ENCODE results near the gene TLE2.

Gene TLE2

GRCh38 chr19:2976609-2977000 is 52.5 kb downstream of the TLE2 start:
- TF ChIP-seq CTCF (IDR thresholded peaks at IDR 0.05; ENCODE audit: insufficient read depth, low read length, poor library complexity, severe bottlenecking) (no peak), EZH2phosphoT487 (conservative IDR thresholded peaks at IDR 0.05; ENCODE audit: low read length) (no peak)
- H3K27me3 ChIP-seq (ENCODE audit: low read length), result no peaks in the 10 kb centered on the region
- H3F3A ChIP-seq (ENCODE audit: insufficient read depth), result no peaks in the 10 kb centered on the region
- H3K9me3 ChIP-seq (ENCODE audit: insufficient read depth, low read length), result no peaks in the 10 kb centered on the region
- no peak overlapping the region for H3K4me3 ChIP-seq (ENCODE audit: insufficient read depth, low read length, poor library complexity, severe bottlenecking)
- no peak overlapping the region for H3K27ac ChIP-seq (ENCODE audit: low read depth, low read length)
- H3K36me3 ChIP-seq (ENCODE audit: low read length), result no peaks in the 10 kb centered on the region
- H3K4me2 ChIP-seq (ENCODE audit: low read depth, low read length, poor library complexity, severe bottlenecking), result no peak overlapping the region
- H2AFZ ChIP-seq (ENCODE audit: low read depth, low read length, severe bottlenecking), result no peak overlapping the region
- no peaks in the 10 kb centered on the region for H4K20me1 ChIP-seq (ENCODE audit: low read depth, low read length)
- no peak overlapping the region for H3K9ac ChIP-seq (ENCODE audit: low read length)
- no peaks in the 10 kb centered on the region for H3K79me2 ChIP-seq (ENCODE audit: insufficient read depth, low read length)
- H3K9me2 ChIP-seq (replicated peaks; ENCODE audit: insufficient read depth, low read length), result no peaks in the 10 kb centered on the region

DNA sequence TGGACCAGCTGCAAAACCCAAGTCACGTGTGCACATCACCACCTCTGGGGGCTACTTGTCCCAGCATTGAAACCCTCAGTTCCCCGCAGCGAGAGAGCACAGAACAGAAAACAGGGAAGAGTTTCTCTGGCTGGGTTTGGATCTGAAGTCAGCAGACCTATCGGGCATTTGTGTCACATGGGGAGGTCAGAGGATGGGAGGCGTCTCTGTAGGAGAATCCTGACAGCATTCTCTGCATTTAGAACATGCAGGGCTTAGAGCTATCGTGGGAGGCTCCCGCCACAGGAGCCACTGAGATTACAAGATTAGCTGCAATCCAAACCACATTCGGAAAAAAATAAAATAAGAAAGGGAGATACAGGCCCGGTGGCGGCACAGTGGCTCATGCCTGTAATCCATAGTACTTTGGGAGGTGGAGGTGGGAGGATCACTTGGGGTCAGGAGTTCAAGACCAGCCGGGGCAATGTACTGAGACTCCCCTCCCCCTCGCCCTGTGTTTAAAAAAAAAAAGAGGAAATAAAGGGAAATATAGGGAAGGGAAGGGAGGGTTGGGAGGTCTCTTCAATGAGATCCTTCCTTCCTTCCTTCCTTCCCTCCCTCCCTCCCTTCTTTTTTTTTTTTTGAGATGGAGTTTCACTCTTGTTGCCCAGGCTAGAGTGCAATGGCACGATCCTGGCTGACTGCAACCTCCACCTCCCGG is 54.6 kb downstream of the TLE2 start:
- no peaks in the 10 kb centered on the region for H3K27me3 ChIP-seq (ENCODE audit: low read length)
- no peaks in the 10 kb centered on the region for H3F3A ChIP-seq (ENCODE audit: insufficient read depth)
- H3K27ac ChIP-seq (ENCODE audit: low read depth, low read length), result no peak overlapping the region
- no peaks in the 10 kb centered on the region for H3K9me2 ChIP-seq (replicated peaks; ENCODE audit: insufficient read depth, low read length)
- no peak for TF ChIP-seq CTCF (IDR thresholded peaks at IDR 0.05; ENCODE audit: insufficient read depth, low read length, poor library complexity, severe bottlenecking)
- no peak for TF ChIP-seq EZH2phosphoT487 (conservative IDR thresholded peaks at IDR 0.05; ENCODE audit: low read length)
- no peak overlapping the region for H3K4me3 ChIP-seq (ENCODE audit: insufficient read depth, low read length, poor library complexity, severe bottlenecking)
- no peaks in the 10 kb centered on the region for H3K9me3 ChIP-seq (ENCODE audit: insufficient read depth, low read length)
- H3K4me2 ChIP-seq (ENCODE audit: low read depth, low read length, poor library complexity, severe bottlenecking), result no peak overlapping the region
- H2AFZ ChIP-seq (ENCODE audit: low read depth, low read length, severe bottlenecking), result no peak overlapping the region
- no peak overlapping the region for H3K9ac ChIP-seq (ENCODE audit: low read length)
- H4K20me1 ChIP-seq (ENCODE audit: low read depth, low read length), result no peaks in the 10 kb centered on the region
- no peaks in the 10 kb centered on the region for H3K79me2 ChIP-seq (ENCODE audit: insufficient read depth, low read length)
- H3K36me3 ChIP-seq (ENCODE audit: low read length), result no peaks in the 10 kb centered on the region

DNA sequence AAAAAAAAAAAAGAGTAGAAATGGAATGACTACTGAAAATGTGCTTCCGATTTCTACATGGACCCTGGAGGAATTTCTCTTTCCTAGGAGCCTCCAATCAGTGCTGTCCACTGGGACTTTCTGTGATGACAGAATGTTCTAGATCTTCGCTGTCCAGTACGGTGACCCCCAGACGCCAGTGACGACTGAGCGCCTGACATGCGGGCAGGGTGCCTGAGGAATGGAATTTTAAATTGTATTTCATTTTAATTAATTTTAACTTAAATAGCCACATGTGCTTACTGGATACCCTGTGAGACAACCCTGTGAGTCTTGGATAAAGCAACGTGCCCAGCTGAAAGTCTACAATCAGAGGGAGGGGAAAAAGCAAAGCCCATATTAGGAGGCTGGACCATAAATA is 55.9 kb downstream of the TLE2 start:
- Histone ChIP-seq H3K9ac (ENCODE audit: low read length) (no peak overlapping the region), H3K4me2 (ENCODE audit: low read depth, low read length, poor library complexity, severe bottlenecking) (no peak overlapping the region), H2AFZ (ENCODE audit: low read depth, low read length, severe bottlenecking) (no peak overlapping the region), H3F3A (ENCODE audit: insufficient read depth) (no peaks in the 10 kb centered on the region), H3K9me2 (replicated peaks; ENCODE audit: insufficient read depth, low read length) (no peaks in the 10 kb centered on the region), H3K36me3 (ENCODE audit: low read length) (no peaks in the 10 kb centered on the region), H3K27ac (ENCODE audit: low read depth, low read length) (no peak overlapping the region), H3K9me3 (ENCODE audit: insufficient read depth, low read length) (no peaks in the 10 kb centered on the region), H4K20me1 (ENCODE audit: low read depth, low read length) (no peaks in the 10 kb centered on the region), H3K79me2 (ENCODE audit: insufficient read depth, low read length) (no peaks in the 10 kb centered on the region), H3K27me3 (ENCODE audit: low read length) (no peaks in the 10 kb centered on the region), H3K4me3 (ENCODE audit: insufficient read depth, low read length, poor library complexity, severe bottlenecking) (no peak overlapping the region)
- TF ChIP-seq CTCF (IDR thresholded peaks at IDR 0.05; ENCODE audit: insufficient read depth, low read length, poor library complexity, severe bottlenecking), result no peak
- TF ChIP-seq EZH2phosphoT487 (conservative IDR thresholded peaks at IDR 0.05; ENCODE audit: low read length), result no peak

Data from SU-DHL-6 (cell line).